Measurements from ENCODE around the gene TSPAN5. TPM values are rescaled to one million over a fixed set of nuclear protein-coding genes. Genes with fewer than 3 reads are reported as not detected.

Gene TSPAN5
- total and polyA plus RNA-seq, 2 of the 4 experiments (the other 2 are of a cell fraction) = 64.8 to 79.6 TPM

GRCh38 chr4:98656443-98656842, 2.0 kb downstream of the TSPAN5 start:
- peak overlapping the region; percentile 92 for H3K27ac ChIP-seq (ENCODE audit: insufficient read depth, low read length)
- POLR2A ChIA-PET (ENCODE audit: unreplicated experiment) = no interaction called here
- BruUV-seq (replicated peaks) = no TSS peak

More at GRCh38 chr4:98656443-98656842, 2.0 kb downstream of the TSPAN5 start:
- peak overlapping the region; percentile 79 for H3K23ac ChIP-seq (ENCODE audit: low read depth, low read length)
- peak overlapping the region; percentile 41; the same call in 1 of the 2 replicates for H3K56ac ChIP-seq (ENCODE audit: extremely low read depth, insufficient read depth, low read length)
- ATAC-seq (ENCODE audit: low read depth) (no peak), DNase-seq (no peak)
- H3K9me1 ChIP-seq (ENCODE audit: insufficient read depth, low read length) = peaks cover 7% of the 10 kb centered on the region
- in situ Hi-C loops (cut with MboI; ENCODE audit: low sequenced_read_pairs) = loop anchor here (5.0 to 25.0 kb wide), 4 partner anchors 189 to 494 kb away; partner anchors contain the start of genes EIF4E and RAP1GDS1
- no peaks in the 10 kb centered on the region for H3K27me3 ChIP-seq (ENCODE audit: control insufficient read depth, insufficient read depth, low read length)
- dilution Hi-C loops (cut with HindIII; ENCODE audit: low sequenced_read_pairs, unreplicated experiment) = no loop called here
- H3K18ac ChIP-seq (ENCODE audit: low read depth, low read length) = peak overlapping the region; percentile 38
- H3K9ac ChIP-seq (ENCODE audit: low read depth, low read length) = peak overlapping the region; percentile 75
- peak overlapping the region; percentile 64 for H3K4me3 ChIP-seq (ENCODE audit: insufficient read depth, low read depth, low read length)
- peak overlapping the region; percentile 51 to 70 for H4K8ac ChIP-seq (ENCODE audit: low read depth in 2 of 2, low read length in 2 of 2)
- peak overlapping the region; percentile 75; the same call in 1 of the 2 replicates for H2BK20ac ChIP-seq (ENCODE audit: low read depth, low read length)
- H2BK15ac ChIP-seq (ENCODE audit: low read depth, low read length) = peak overlapping the region; percentile 20; the same call in 2 of the 3 replicates
- peak overlapping the region; percentile 71 for H3K4me2 ChIP-seq (ENCODE audit: low read depth, low read length)
- H2AK9ac ChIP-seq (replicated peaks; ENCODE audit: low read depth, low read length, poor library complexity) = peak overlapping the region; percentile 48
- H3K4me1 ChIP-seq (ENCODE audit: control insufficient read depth, insufficient read depth, low read length) = peaks cover 25% of the 10 kb centered on the region
- TF ChIP-seq POLR2A (IDR thresholded peaks at IDR 0.05; ENCODE audit: low read depth, low read length) (no peak), MXI1 (IDR thresholded peaks at IDR 0.05; ENCODE audit: borderline replicate concordance, low read depth, low read length) (no peak), SMC3 (IDR thresholded peaks at IDR 0.05; ENCODE audit: low read depth, low read length) (no peak)
- no CpG with 5 or more reads among the region's 5 CpGs for WGBS, 2 experiments (ENCODE audit: extremely low coverage in 2 of 2, insufficient read length in 1 of 2)
- CTCF ChIA-PET = no interaction called here
- H4K20me1 ChIP-seq (ENCODE audit: insufficient read depth, low read length) = peaks cover 4% of the 10 kb centered on the region; the same call in 1 of the 2 replicates
- H3K4ac ChIP-seq (ENCODE audit: low read depth, low read length) = peak overlapping the region; percentile 77
- intact Hi-C loops (cut with micrococcal nuclease) = loop anchor here (2.0 to 10.0 kb wide), 8 partner anchors 109 to 806 kb away; partner anchors contain the start of genes ADH5, EIF4E and METAP1
- peak overlapping the region; percentile 18 for H4K91ac ChIP-seq (ENCODE audit: insufficient read depth, low read depth, low read length)
- H2BK120ac ChIP-seq (ENCODE audit: low read depth, low read length) = peak overlapping the region; percentile 76
- H3K36me3 ChIP-seq (ENCODE audit: control insufficient read depth, insufficient read depth, low read length) = no peaks in the 10 kb centered on the region
- peak overlapping the region; percentile 44 for H4K5ac ChIP-seq (ENCODE audit: low read depth, low read length)
- peak overlapping the region; percentile 96 for H2BK5ac ChIP-seq (ENCODE audit: low read depth, low read length, poor library complexity, severe bottlenecking)
- H3K79me1 ChIP-seq (ENCODE audit: low read depth in 1 of 2, low read length in 2 of 2) = peaks cover 11 to 65% of the 10 kb centered on the region in 2 experiments; a peak in 3 of 4 replicates
- peak overlapping the region; percentile 52; the same call in 1 of the 2 replicates for H2AK5ac ChIP-seq (ENCODE audit: low read depth, low read length)
- peak overlapping the region; percentile 81 for H3K14ac ChIP-seq (replicated peaks; ENCODE audit: low read depth, low read length)
- H2AFZ ChIP-seq (replicated peaks; ENCODE audit: low read length, poor library complexity) = no peak overlapping the region
- H3K9me3 ChIP-seq (ENCODE audit: control insufficient read depth, insufficient read depth, low read length) = no peaks in the 10 kb centered on the region

All from IMR-90 (cell line).